ENCODE results near the gene KIF3A.

The KIF3A gene

GRCh38 chr5:132736853-132737833, at the start of gene KIF3A:
Gene KIF3A (minus strand): TSS chr5:132737546. CDS start chr5:132737419, 127 bp downstream.
- peak; percentile 89 to 97 for DNase-seq (ENCODE audit: low read depth in 2 of 2, low spot score in 1 of 2)

- DNase-seq (ENCODE audit: low read depth in 2 of 2, low spot score in 1 of 2), result no peak
Measured at GRCh38 chr5:132787076-132787475, 49.7 kb upstream of the KIF3A start.

- no peak for DNase-seq (ENCODE audit: low read depth in 2 of 2, low spot score in 1 of 2)
Measured at GRCh38 chr5:132785864-132786263, 48.5 kb upstream of the KIF3A start.

GRCh38 chr5:132785365-132785764, 48.0 kb upstream of the KIF3A start:
- DNase-seq (ENCODE audit: low read depth in 2 of 2, low spot score in 1 of 2), result no peak

- no peak for DNase-seq (ENCODE audit: low read depth in 2 of 2, low spot score in 1 of 2)
Measured at GRCh38 chr5:132782101-132782500, 44.8 kb upstream of the KIF3A start.

- no peak for DNase-seq (ENCODE audit: low read depth in 2 of 2, low spot score in 1 of 2)
Measured at GRCh38 chr5:132781029-132781428, 43.7 kb upstream of the KIF3A start.

GRCh38 chr5:132780577-132780976, 43.2 kb upstream of the KIF3A start:
- DNase-seq (ENCODE audit: low read depth in 2 of 2, low spot score in 1 of 2), result no peak

- DNase-seq (ENCODE audit: low read depth in 2 of 2, low spot score in 1 of 2), result no peak
Measured at GRCh38 chr5:132779961-132780360, 42.6 kb upstream of the KIF3A start.

- no peak for DNase-seq (ENCODE audit: low read depth in 2 of 2, low spot score in 1 of 2)
Measured at GRCh38 chr5:132778856-132779255, 41.5 kb upstream of the KIF3A start.

- DNase-seq (ENCODE audit: low read depth in 2 of 2, low spot score in 1 of 2), result no peak
Measured at GRCh38 chr5:132778129-132778528, 40.8 kb upstream of the KIF3A start.

- no peak for DNase-seq (ENCODE audit: low read depth in 2 of 2, low spot score in 1 of 2)
Measured at GRCh38 chr5:132777209-132778069, 40.1 kb upstream of the KIF3A start, which contains the start of gene SEPTIN8. Gene SEPTIN8 (minus strand): TSS chr5:132777239. CDS start chr5:132777137, 102 bp downstream.

GRCh38 chr5:132776938-132777208, 39.5 kb upstream of the KIF3A start:
- no peak for DNase-seq (ENCODE audit: low read depth in 2 of 2, low spot score in 1 of 2)

- DNase-seq (ENCODE audit: low read depth in 2 of 2, low spot score in 1 of 2), result no peak
Measured at GRCh38 chr5:132776131-132776937, 39.0 kb upstream of the KIF3A start.

GRCh38 chr5:132775476-132775961, 38.2 kb upstream of the KIF3A start:
- DNase-seq (ENCODE audit: low read depth in 2 of 2, low spot score in 1 of 2), result no peak

- no peak for DNase-seq (ENCODE audit: low read depth in 2 of 2, low spot score in 1 of 2)
Measured at GRCh38 chr5:132774896-132775295, 37.5 kb upstream of the KIF3A start.

GRCh38 chr5:132774406-132774805, 37.1 kb upstream of the KIF3A start:
- DNase-seq (ENCODE audit: low read depth in 2 of 2, low spot score in 1 of 2), result no peak

GRCh38 chr5:132773601-132774355, 36.4 kb upstream of the KIF3A start:
- DNase-seq (ENCODE audit: low read depth in 2 of 2, low spot score in 1 of 2), result no peak

- DNase-seq (ENCODE audit: low read depth in 2 of 2, low spot score in 1 of 2), result no peak
Measured at GRCh38 chr5:132773114-132773513, 35.8 kb upstream of the KIF3A start.

GRCh38 chr5:132772291-132773070, 35.1 kb upstream of the KIF3A start:
- DNase-seq (ENCODE audit: low read depth in 2 of 2, low spot score in 1 of 2), result no peak
